ENCODE results near the gene DTWD2.
"Not testable (repeated sequence)": the region's sequence is repeated elsewhere in the genome, so short reads cannot be mapped to it uniquely, and the experiment has no call there.

Gene DTWD2, protein sequence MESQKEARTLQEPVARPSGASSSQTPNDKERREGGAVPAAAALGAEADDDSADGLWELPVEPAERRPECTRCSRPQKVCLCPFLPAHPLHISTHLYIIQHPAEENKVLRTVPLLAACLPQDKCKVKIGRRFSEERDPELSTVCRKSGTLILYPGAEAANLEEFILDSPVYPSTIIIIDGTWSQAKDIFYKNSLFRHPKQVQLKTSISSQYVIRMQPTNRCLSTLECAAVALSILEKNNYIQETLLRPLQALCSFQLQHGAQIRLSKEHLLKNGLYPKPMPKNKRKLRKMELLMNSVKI

DNA sequence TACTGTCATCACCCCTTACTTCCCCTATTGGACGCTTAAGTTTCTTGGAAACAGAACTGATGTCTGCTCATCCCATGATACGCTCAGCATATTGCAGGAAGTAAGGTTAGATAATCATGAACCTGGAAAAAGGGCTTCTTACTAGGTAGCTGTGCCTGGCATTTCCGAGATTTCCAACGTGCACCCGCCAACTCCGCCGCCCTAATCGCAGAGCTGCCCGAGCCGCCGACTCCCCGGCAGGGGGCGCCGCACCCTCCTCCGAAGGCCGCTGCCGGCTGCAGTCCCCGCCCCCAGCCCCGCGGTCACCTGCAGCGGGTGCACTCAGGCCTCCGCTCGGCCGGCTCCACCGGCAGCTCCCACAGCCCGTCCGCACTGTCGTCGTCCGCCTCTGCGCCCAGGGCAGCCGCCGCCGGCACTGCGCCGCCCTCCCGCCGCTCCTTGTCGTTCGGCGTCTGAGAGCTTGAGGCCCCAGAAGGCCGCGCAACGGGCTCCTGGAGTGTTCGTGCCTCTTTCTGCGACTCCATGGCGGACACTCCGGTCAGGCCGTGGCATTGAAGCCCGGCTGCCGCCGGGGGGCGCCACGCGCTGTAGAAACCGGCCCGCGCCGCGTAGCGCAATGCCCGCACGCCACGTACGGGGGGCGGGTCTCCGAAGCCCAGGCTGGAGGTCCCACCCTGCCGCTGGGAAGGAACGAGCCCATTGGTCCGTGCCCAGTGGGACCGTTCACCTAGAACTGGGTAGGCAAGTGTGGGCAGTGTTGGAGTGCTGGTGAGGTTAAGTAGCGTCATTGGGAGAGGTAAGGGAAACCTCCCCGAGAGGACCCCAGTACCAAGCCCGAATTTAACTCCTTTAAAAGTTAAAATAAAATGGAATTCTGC, at the start of gene DTWD2:
DTWD2 (minus strand) TSS at position 560 of the 878 bp plus-strand sequence; CDS start at position 524, 36 bp downstream.
- DNase-seq = peak; percentile 99

DNA sequence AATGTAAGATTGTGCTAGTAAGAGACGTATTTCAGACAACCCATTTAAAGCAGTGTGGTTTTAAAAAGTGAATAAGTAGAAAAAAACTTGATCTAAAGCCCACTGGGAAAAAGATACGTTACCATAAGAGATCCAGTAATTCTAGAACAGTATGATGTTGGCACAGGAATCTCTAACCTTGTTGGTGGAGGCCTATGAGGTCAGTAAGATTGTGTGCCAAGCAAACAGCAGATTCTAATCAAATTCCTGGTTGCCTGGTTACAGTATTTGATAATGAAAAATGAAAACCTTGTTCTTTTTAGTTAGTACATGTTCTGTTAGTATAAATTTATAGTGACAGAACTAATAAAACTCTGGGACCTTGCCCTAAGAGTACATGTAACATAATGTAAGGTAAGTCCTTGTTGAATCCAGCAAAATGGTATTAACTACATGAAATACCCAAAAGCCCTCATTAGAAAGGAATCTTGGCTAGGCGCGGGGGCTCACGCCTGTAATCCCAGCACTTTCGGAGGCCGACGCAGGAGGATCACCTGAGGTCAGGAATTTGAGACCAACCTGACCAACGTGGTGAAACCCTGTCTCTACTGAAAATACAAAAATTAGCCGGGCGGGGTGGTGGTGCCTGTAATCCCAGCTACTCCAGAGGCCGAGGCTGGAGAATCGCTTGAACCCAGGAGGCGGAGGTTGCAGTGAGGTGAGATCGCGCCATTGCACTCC, 49.3 kb upstream of the DTWD2 start:
- no peak for DNase-seq

DNA sequence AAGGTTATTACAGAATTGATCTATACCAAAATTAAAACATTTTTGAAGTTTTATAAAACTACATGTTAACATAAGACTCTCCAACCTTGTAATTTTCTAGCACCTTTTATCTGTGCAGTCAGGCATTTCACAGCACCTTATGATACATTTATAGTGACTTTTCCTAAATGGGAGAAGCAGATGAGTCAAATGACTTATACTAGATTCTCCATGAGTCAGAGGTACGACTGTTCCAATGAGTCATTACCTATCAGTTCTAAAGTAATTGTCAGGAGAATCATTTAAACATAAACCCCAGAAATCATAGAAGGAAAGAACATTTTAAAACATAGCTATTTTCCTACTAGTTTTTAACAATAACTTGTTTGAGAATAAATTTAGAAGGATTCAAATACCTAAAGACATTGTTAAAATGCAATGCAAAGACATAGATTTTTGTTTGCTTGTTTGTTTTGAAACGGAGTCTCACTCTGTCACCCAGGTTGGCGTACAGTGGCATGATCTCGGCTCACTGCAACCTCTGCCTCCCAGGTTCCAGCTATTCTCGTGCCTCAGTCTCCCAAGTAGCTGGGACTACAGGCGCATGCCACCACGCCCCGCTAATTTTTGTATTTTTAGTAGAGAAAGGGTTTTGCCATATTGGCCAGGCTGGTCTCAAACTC, 47.9 kb upstream of the DTWD2 start:
- DNase-seq = no peak

GRCh38 chr5:119033135-119033534, 44.8 kb upstream of the DTWD2 start:
- no peak for DNase-seq

- DNase-seq = no peak
These were observed 44.3 kb upstream of the DTWD2 start for GRCh38 chr5:119032656-119033055.

GRCh38 chr5:119031905-119032304, 43.6 kb upstream of the DTWD2 start:
- no peak for DNase-seq

GRCh38 chr5:119031011-119031886, 42.9 kb upstream of the DTWD2 start:
- no peak for DNase-seq

DNA sequence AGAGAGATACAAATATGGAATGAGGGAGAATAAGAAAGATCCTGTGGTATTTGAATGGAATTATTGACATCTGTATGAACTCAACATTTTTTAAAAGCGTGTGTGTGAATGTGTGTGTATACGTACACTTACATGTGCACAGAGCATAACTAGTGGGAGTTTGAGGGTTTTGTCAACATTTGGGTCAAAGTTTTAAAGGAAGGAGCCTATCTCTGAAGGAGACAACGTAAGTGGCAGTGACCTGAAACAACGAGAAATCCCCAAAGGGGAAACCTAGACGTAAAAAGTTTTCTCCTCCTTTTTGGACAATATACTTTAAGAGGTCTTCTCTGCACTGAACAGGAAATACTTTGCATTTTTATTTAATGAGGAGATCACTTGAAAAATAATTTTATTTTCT, 40.2 kb upstream of the DTWD2 start:
- no peak for DNase-seq

DNA sequence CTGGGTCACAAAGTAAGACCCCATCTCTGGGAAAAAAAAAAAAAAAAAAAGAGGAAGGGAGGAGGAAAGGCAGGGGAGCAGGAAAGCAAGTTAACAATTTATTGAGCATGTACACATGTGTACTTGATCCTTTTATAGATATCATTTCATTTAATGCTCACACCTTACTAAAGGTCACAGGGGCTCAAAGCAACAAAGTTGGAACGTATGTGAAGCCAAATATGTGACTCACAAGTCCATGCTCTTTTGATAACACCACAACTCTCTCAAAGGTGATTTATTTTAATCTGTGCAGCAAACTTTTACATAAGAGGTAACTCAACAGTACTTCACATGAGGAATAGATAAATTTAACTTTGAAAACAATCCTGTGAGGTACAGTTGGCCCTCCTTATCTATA, 34.4 kb upstream of the DTWD2 start:
- no peak for DNase-seq

- DNase-seq = no peak
These were observed 33.8 kb upstream of the DTWD2 start for GRCh38 chr5:119022017-119022745.

DNA sequence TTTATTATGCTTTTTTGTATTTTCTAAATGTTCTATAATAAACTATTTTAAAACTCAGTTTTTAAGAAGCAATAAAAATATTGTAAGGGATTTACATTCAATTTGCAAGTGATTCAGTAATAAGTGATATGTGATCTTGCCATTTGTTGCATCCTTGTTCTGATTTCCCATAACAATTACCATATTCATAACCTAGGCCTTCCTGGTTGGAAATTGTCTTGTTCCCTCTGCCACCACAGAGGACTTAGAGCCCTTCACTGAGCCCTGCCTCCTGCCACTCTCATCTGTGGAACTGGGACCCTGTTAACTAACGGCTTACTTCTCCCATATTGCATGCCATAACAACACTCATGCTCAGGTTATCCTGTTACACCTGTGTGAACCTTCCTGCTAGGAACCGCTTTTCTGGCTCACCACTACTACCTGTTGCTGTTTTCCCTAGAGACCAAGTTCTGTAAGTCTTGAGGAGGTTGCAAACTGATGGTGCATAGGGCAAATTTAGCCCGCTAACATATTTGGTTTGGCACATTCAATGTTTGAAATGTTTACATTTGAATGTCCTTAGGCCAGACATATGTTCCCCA, 32.9 kb upstream of the DTWD2 start:
- DNase-seq = no peak

DNA sequence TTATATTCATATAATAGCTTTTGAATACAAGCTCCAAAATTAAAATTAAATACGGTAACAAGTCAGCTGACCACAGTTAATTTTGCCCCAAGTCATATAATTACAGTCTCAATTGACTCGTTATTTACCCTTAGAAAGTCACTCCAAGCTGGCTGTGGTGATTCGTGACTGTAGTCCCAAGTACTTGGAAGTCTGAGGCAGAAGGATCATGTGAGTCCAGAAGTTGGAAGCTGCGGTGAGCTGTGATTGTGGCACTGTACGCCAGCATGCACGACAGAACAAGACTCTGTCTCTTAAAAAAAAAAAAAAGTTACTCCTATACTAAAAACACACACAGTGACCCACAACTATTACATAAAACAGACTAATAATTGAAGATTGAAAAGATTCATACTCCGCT, 31.6 kb upstream of the DTWD2 start:
- DNase-seq = no peak

DNA sequence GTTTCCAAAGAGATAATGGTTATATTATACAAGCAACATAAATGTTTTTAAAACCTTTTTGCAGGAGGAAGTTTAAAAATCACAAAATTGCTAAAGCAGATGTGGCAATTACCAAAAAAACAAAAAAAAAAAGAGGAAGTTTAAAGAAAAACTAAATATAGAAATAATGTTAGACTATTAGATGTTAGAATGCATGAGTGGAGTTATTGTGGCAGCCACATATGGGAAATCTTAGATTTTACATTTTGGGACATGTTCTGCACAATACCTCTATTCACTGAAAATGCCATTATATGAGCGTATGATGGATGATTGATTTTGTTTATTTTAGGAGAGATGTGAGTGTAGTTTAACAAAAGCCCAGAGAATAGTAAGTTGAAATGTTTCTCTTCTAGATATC, 31.2 kb upstream of the DTWD2 start:
- DNase-seq = no peak

GRCh38 chr5:119017994-119018393, 29.6 kb upstream of the DTWD2 start:
- DNase-seq = no peak

- no peak for DNase-seq
These were observed 27.9 kb upstream of the DTWD2 start for GRCh38 chr5:119016125-119016774.

GRCh38 chr5:119011186-119011585, 22.8 kb upstream of the DTWD2 start:
- no peak for DNase-seq

- no peak for DNase-seq
These were observed 21.9 kb upstream of the DTWD2 start for GRCh38 chr5:119010206-119010605.

- no peak for DNase-seq
These were observed 20.8 kb upstream of the DTWD2 start for GRCh38 chr5:119009131-119009530.

- no peak for DNase-seq
These were observed 11.3 kb upstream of the DTWD2 start for GRCh38 chr5:118999696-119000095.

- DNase-seq = not testable (repeated sequence)
These were observed 10.5 kb upstream of the DTWD2 start for GRCh38 chr5:118998861-118999260.

Measured in activated CD8-positive, alpha-beta memory T cell treated with anti-CD3 and anti-CD28 coated beads for 24 hours (primary cell).